NOMO-1 treated with dmso at 0.1 percent for 144 hours (cell line): Measurements from ENCODE around the gene GOLGA6C.
A peak's percentile ranks its signal among the peaks of the same experiment; 100 is the strongest.
"Not testable (repeated sequence)": the region's sequence is repeated elsewhere in the genome, so short reads cannot be mapped to it uniquely, and the experiment has no call there.

Experiments used
- DNase-seq: peaks from one replicate; lab custom pipeline; 2025; ENCODE audit not compliant: unreplicated experiment; lab: John Stamatoyannopoulos, UW

Gene GOLGA6C

GRCh38 chr15:75258034-75258433, at the start of gene GOLGA6C:
Gene GOLGA6C, plus strand, starts transcription at chr15:75258334. Its CDS starts 265 bp downstream, at chr15:75258599.
- DNase-seq = not testable (repeated sequence)

GRCh38 chr15:75208501-75209288, 49.4 kb upstream of the GOLGA6C start:
- no peak for DNase-seq

GRCh38 chr15:75209289-75209676, 48.9 kb upstream of the GOLGA6C start:
- DNase-seq = no peak

- DNase-seq = no peak
Observed at GRCh38 chr15:75210811-75211230, 47.3 kb upstream of the GOLGA6C start.

- DNase-seq = no peak
Observed at GRCh38 chr15:75211436-75212199, 46.5 kb upstream of the GOLGA6C start.

- no peak for DNase-seq
Observed at GRCh38 chr15:75212200-75212858, 45.8 kb upstream of the GOLGA6C start.

- DNase-seq = no peak
Observed at GRCh38 chr15:75213212-75213767, 44.8 kb upstream of the GOLGA6C start.

GRCh38 chr15:75213768-75214221, 44.3 kb upstream of the GOLGA6C start:
- DNase-seq = no peak

GRCh38 chr15:75214293-75215096, 43.6 kb upstream of the GOLGA6C start:
- no peak for DNase-seq

GRCh38 chr15:75215107-75216004, 42.8 kb upstream of the GOLGA6C start:
- DNase-seq = no peak

- DNase-seq = no peak
Observed at GRCh38 chr15:75217012-75217411, 41.1 kb upstream of the GOLGA6C start.

- DNase-seq = not testable (repeated sequence)
Observed at GRCh38 chr15:75217574-75217973, 40.6 kb upstream of the GOLGA6C start.

- DNase-seq = peak; percentile 33
Observed at GRCh38 chr15:75219507-75219929, 38.6 kb upstream of the GOLGA6C start.

GRCh38 chr15:75223688-75224087, 34.4 kb upstream of the GOLGA6C start:
- DNase-seq = no peak

- no peak for DNase-seq
Observed at GRCh38 chr15:75224281-75224680, 33.9 kb upstream of the GOLGA6C start.

- DNase-seq = not testable (repeated sequence)
Observed at GRCh38 chr15:75225102-75225836, 32.9 kb upstream of the GOLGA6C start.

GRCh38 chr15:75225951-75226732, 32.0 kb upstream of the GOLGA6C start:
- DNase-seq = no peak

GRCh38 chr15:75227112-75227511, 31.0 kb upstream of the GOLGA6C start:
- not testable (repeated sequence) for DNase-seq
